SW480 (cell line): ENCODE results near the gene ZNF544.

Experiments used
- DNase-seq: peaks from one replicate; pipeline ENCODE4 v3.0.0-alpha.2; 2016; ENCODE audit warnings: low spot score

Gene ZNF544

GRCh38 chr19:58228585-58229254 is at the start of gene ZNF544:
Gene ZNF544, plus strand, starts transcription at chr19:58228914. Its CDS starts 15,110 bp downstream, at chr19:58244024.
- peak; percentile 86 for DNase-seq

GRCh38 chr19:58181902-58182576 is 46.7 kb upstream of the ZNF544 start:
- DNase-seq, result no peak

- DNase-seq, result no peak
Measured at GRCh38 chr19:58182577-58182988, 46.1 kb upstream of the ZNF544 start.

GRCh38 chr19:58182989-58183816 is 45.5 kb upstream of the ZNF544 start, which contains the start of gene ZNF274:
Gene ZNF274, plus strand, starts transcription at chr19:58183061. Its CDS starts 905 bp downstream, at chr19:58183966.
- DNase-seq, result peak; percentile 93

GRCh38 chr19:58183817-58184215 is 44.9 kb upstream of the ZNF544 start:
- DNase-seq, result no peak

- peak; percentile 45 for DNase-seq
Measured at GRCh38 chr19:58196901-58197616, 31.7 kb upstream of the ZNF544 start.

- no peak for DNase-seq
Measured at GRCh38 chr19:58203814-58204475, 24.8 kb upstream of the ZNF544 start.

- DNase-seq, result no peak
Measured at GRCh38 chr19:58204566-58204965, 24.1 kb upstream of the ZNF544 start.

GRCh38 chr19:58209577-58209976 is 19.1 kb upstream of the ZNF544 start:
- DNase-seq, result no peak

- DNase-seq, result no peak
Measured at GRCh38 chr19:58212336-58213074, 16.2 kb upstream of the ZNF544 start.

- DNase-seq, result no peak
Measured at GRCh38 chr19:58213075-58213369, 15.7 kb upstream of the ZNF544 start.

GRCh38 chr19:58217069-58217481 is 11.6 kb upstream of the ZNF544 start:
- no peak for DNase-seq

- no peak for DNase-seq
Measured at GRCh38 chr19:58217607-58218391, 10.9 kb upstream of the ZNF544 start.

- peak; percentile 36 for DNase-seq
Measured at GRCh38 chr19:58218899-58219298, 9.8 kb upstream of the ZNF544 start.

- no peak for DNase-seq
Measured at GRCh38 chr19:58227964-58228584, 640 bp upstream of the ZNF544 start.

GRCh38 chr19:58229255-58229639 is 533 bp downstream of the ZNF544 start:
- DNase-seq, result no peak

GRCh38 chr19:58237324-58237723 is 8.6 kb downstream of the ZNF544 start:
- no peak for DNase-seq

GRCh38 chr19:58243351-58243750 is 14.6 kb downstream of the ZNF544 start:
- DNase-seq, result no peak

- no peak for DNase-seq
Measured at GRCh38 chr19:58248886-58249285, 20.2 kb downstream of the ZNF544 start.
